Measurements from ENCODE around the gene PLOD1.

PLOD1 gene

GRCh38 chr1:11970441-11971185 lies 36.1 kb downstream of the PLOD1 start:
- no peak for FAIRE-seq
- no peak for DNase-seq (ENCODE audit: extremely low spot score, insufficient read length, low read depth)

- FAIRE-seq, result no peak
- no peak for DNase-seq (ENCODE audit: extremely low spot score, insufficient read length, low read depth)
These were observed 43.1 kb downstream of the PLOD1 start for GRCh38 chr1:11977625-11978024.

DNA sequence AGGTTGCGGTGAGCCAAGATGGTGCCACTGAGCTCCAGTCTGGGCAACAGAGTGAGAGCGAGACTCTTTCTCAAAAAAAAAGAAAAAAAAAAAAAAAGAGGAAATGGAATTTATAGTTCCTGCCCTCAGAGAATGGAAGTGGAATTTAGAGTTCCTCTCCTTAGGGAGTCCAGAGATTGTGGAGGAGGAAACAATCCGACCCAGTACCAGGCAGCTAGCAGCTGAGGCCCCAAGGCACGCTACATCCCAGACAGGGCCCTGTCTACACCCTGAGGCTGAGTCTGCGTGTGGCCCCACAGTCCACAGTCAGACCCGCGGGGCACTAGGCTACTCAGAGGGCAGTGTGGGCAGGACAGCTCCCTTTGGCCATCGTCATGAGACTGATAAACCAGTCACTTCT lies 43.8 kb downstream of the PLOD1 start:
- FAIRE-seq, result no peak
- no peak for DNase-seq (ENCODE audit: extremely low spot score, insufficient read length, low read depth)

GRCh38 chr1:11979028-11979850 lies 44.7 kb downstream of the PLOD1 start:
- FAIRE-seq (no peak), DNase-seq (ENCODE audit: extremely low spot score, insufficient read length, low read depth) (no peak)

DNA sequence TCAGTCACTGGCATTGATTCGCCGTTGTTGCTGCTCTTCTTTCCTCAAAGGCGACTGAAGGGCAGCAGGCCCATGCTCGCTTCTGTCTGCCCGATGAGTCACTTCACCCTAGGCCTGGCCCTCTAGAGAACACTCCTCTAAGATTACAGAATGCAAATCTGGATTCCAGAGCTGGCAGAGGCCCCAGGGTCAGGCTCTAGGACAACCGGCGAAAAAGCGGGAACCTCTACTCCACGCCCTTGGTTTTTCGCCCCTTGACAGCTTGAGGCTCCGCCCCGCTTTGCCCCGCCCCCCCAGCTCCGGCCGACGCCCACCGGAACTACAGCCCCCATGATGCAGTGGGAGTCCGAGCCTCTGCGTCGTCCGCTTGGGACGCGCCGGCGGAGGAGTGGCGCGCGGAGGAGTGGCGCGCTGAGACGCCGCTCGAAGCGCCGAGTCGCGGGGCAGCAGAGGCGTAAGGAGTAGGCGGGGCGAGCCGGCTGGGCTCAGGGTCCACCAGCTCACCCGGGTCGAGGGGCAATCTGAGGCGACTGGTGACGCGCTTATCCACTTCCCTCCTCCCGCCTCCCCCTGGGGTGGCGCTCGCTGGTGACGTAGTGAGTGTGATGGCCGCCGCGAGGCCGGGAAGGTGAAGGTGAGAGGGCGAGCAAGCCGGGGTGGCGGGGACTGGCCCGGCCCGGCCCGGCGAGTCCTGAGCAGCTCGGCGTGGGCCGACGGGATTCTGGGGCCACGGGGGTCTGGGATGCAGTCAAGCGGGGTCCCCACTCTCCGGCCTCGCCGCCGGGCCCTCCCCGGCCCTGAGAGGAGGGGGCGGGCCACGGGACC lies 45.5 kb downstream of the PLOD1 start, which contains the start of gene MFN2:
MFN2 (plus strand) TSS at position 594 of the 825 bp plus-strand sequence. CDS start 8,725 bp downstream, outside the sequence.
- DNase-seq (ENCODE audit: extremely low spot score, insufficient read length, low read depth), result peak; percentile 95
- FAIRE-seq, result peak; percentile 97

DNA sequence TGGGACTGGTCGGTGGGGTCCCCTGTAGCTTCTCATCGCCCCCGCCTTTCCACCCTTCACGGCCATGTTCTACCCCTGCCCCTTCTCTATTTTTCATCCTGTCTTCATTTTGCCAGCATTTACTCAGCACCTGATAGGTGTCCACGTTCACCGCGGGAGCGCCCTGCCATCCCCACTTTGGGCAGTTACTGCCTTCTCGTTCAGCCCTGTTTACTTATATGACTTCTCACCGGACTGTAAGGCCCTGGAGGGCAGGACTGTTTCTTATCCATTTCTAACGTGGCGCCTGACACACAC lies 46.1 kb downstream of the PLOD1 start:
- no peak for FAIRE-seq
- DNase-seq (ENCODE audit: extremely low spot score, insufficient read length, low read depth), result no peak

DNA sequence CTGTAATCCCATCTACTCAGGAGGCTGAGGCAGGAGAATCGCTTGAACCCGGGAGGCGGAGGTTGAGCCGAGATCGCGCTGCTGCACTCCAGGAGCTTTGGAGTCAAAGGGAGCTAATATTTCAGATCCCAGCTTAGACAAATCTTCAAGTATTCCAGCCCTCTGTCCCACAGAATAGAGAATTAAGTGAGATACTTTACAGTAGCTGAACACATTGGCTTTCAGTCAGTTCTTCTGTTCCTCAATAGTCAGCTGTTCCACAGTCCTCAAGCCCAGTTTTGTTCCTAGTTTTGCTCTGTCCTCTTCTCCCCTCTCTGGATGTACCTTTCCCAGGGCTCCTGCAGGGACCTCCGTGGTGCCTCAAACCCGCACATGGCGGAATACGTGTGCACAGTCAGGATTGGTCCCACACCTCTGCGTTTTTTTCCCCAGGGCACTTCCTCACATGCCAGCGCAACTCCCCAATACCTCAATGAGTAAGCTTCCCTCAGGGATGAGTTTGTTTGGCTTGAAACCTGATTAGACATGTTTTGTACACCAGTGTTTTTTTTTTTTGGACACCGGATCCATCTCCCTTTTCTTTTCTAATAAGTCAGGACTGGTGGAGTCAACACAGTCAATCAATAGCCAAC lies 47.0 kb downstream of the PLOD1 start:
- DNase-seq (ENCODE audit: extremely low spot score, insufficient read length, low read depth) (no peak), FAIRE-seq (no peak)

DNA sequence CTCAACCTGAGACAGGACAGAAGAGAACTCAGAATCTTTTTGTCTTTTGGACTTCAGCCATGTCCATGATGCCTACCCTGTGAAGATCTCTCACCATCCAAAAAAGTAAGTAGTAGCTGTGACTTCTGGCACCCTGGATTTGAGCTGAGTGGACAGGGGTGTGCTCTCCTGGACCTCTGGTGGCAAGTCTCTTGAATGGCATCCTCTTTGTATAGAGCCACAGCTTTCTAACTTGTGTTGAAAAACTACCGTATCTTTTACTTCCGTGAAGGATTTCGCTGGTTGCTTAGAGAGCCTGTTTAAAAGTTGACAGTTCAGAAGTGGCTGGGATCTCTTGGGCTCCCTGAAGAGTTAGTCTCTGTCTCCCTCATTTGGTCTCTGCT lies 47.5 kb downstream of the PLOD1 start:
- no peak for FAIRE-seq

GRCh38 chr1:11984121-11984520 lies 49.6 kb downstream of the PLOD1 start:
- no peak for FAIRE-seq
- no peak for DNase-seq (ENCODE audit: extremely low spot score, insufficient read length, low read depth)

More for the DNA sequence above, 47.5 kb downstream of the PLOD1 start:
- no peak for DNase-seq (ENCODE audit: extremely low spot score, insufficient read length, low read depth)

DNA sequence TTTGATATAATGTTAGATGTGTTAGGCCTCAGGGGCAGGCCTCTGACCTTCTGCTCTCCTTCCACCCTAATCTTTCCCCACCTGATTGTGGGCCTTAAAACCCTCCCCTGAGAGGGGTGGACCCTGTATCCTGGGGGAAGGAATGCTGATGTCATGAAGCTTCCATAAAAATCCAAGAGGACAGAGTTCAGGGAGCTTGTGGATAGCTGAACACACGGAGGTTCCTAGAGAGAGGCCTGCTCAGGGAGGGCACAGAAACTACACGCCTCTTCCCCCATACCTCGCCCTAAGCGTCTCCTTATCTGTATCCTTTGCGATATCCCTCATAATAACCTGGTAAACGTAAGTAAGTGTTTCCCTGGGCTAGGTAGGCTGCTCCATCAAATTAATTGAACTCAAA lies 50.1 kb downstream of the PLOD1 start:
- FAIRE-seq (no peak), DNase-seq (ENCODE audit: extremely low spot score, insufficient read length, low read depth) (no peak)

DNA sequence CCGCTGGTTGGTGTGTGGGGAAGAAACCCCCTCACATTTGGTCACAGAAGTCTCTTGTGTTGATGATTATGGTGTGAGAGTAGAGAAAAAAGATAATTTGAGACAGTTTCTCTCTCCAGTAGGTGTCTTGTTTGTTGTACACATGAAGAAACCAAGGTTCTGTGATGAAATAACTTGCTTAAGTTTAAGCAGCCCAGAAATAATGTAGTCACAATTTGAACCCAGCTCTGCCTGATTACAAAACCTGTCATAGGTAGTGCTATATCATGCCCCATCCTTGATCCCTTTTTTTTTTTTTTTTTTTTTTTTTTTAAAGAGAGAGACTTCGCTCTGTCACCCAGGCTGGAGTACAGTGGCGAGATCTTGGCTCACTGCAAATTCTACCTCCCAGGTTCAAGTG lies 50.7 kb downstream of the PLOD1 start:
- no peak for FAIRE-seq
- DNase-seq (ENCODE audit: extremely low spot score, insufficient read length, low read depth), result no peak

DNA sequence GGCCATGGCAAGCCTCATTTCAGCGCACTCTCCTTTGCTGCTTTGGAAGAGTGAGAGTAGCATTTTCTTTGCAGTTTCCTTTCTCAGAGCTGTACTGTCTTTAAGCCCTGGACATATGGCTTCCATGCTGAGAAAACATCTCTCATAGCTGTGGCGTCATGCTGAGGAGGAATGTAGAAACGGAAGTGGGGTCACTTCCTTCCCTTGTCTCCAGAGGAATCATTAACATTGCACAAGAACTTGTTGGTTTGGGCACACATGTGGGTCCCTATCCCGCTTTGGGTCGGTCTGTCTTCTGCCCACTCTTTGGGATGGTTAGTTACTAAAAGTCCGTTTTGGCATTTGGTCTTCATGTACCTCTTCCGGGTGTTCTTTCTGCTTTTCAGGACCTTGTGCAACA lies 51.3 kb downstream of the PLOD1 start:
- FAIRE-seq (no peak), DNase-seq (ENCODE audit: extremely low spot score, insufficient read length, low read depth) (no peak)

DNA sequence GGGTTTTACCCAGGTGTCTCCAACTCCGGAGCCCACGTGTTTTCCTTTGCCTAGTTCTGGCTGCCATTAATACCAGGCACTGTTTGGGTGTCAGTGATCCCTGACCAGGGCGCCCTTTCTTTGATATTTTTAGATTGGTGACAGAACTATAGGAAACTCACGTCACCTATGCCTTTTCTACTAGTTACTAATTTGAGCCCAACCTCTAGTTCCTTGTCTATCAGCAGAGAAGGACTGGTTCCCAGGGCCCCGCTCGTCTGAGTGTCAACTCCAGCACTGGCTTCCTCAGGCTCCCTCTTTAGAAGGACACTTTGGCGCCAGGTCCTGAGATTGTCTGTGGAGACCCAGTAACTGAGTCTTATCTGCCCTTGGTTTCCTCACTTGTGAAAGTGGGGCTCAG lies 55.2 kb downstream of the PLOD1 start:
- FAIRE-seq, result no peak
- DNase-seq (ENCODE audit: extremely low spot score, insufficient read length, low read depth), result no peak

DNA sequence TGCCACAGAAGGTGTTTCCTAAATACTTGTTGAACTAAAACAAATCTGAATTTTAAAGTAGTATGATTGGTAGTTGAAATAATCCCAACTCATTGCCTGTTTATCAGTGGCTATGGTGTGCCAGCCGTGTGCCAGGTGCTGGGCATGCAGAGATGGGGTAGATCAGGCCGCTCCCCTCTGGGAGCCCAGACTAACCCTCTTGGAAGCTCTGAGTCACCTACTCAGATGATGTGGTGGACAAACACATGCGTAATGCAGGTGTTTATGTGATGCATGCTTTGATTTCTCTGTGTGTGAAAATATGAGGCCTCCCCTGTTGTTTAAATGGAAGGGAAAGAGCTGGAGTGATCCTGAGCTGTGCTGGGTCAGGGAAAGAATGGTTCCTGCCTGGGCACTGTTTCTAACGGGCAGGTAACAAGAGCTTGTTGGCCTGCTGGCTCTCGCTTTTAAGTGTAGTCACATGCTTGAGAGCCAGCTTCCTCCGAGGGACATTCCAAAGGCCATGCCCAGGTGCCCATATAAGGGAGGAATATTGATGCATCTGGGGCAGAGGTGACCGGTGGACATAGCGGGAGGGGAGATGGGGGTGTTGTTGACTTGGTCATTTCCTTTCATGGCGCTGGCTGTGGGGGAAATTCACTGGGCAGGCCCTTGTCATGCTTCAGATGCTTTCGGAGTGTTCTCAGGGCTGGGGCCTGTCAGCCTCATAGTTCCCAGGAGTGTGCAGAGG lies 56.0 kb downstream of the PLOD1 start:
- no peak for FAIRE-seq
- DNase-seq (ENCODE audit: extremely low spot score, insufficient read length, low read depth), result no peak

GRCh38 chr1:11991969-11992676 lies 57.6 kb downstream of the PLOD1 start:
- no peak for DNase-seq (ENCODE audit: extremely low spot score, insufficient read length, low read depth)
- FAIRE-seq, result no peak

DNA sequence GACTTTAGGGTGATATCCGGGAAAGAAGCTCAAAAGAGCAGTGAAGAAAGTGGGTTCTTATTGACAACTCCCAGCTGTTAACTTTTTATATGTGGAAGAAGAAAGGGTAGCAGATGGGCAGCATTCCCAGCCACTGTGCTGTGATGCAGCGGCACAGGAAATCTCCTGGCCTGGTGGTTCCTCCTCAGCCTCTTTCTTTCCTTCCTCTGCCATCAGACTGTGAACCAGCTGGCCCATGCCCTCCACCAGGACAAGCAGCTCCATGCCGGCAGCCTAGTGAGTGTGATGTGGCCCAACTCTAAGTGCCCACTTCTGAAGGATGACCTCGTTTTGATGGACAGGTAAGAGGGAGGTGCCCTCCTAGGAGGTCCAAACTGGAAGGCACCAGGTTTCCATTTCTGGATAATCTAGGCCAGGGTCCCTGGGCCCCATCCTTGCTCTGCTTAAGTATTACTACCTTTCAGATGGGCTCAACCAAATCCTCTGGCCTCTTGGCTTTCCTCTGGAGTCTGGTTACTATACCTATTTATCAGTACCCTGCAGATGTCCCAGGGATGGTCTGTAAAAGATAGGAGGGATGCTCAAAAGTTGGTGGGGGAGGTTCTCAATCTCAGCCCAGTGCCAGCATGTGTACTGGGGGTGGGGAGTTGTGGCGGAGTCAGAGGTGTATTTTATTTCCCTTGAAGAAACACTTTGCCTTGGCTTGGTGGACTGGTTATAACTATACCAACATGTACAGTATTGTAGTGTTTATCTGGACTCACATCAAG lies 62.7 kb downstream of the PLOD1 start:
- FAIRE-seq, result no peak
- DNase-seq (ENCODE audit: extremely low spot score, insufficient read length, low read depth), result no peak

DNA sequence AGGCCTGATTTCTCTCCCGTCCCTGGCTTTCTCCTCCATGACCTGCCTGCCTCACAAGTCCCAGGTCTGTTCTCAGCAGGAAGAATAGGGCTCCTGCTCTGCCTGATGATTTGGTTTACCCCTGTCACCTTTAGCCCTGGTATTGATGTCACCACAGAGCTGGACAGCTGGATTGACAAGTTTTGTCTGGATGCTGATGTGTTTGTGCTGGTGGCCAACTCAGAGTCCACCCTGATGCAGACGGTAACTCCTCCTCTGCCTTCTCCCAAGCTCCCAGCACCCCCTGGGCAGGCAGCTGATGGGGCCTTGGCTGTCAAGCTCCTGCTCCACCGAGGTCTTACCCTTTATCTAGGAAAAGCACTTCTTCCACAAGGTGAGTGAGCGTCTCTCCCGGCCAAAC lies 64.1 kb downstream of the PLOD1 start:
- DNase-seq (ENCODE audit: extremely low spot score, insufficient read length, low read depth) (no peak), FAIRE-seq (no peak)

- no peak for FAIRE-seq
- no peak for DNase-seq (ENCODE audit: extremely low spot score, insufficient read length, low read depth)
These were observed 64.7 kb downstream of the PLOD1 start for GRCh38 chr1:11999236-11999635.
